Stomach (tissue), 9 donors: ENCODE results near the gene SLC28A1. TPM values are rescaled to one million over a fixed set of nuclear protein-coding genes. Genes with fewer than 3 reads are reported as not detected.

Experiments used
- DNase-seq, 2 donors: peaks; one replicate each; pipeline versions ENCODE4 v3.0.0 to v3.0.0-alpha.2; 2013 to 2019
- H3K27ac ChIP-seq, 5 donors: fragments of 200-600 bp in 4 of 5; sonication (generic) in 4 of 5; one replicate each; pipeline ENCODE4 v1.5.1; 2013 to 2019; ENCODE audit warnings: mild to moderate bottlenecking in 1 of 5, moderate library complexity in 1 of 5
- H3K27me3 ChIP-seq, 3 donors: fragments of 200-600 bp; sonication (generic); one replicate each; pipeline ENCODE4 v1.5.1; 2017 to 2019; ENCODE audit warnings: mixed run types in 1 of 3
- H3K36me3 ChIP-seq, 4 donors: fragments of 200-600 bp; sonication (generic); 1 replicate in 3 of 4; 2 replicates in 1 of 4; pipeline ENCODE4 v1.5.1; 2016 to 2019
- H3K4me1 ChIP-seq, 4 donors: fragments of 200-600 bp; sonication (generic); one replicate each; pipeline ENCODE4 v1.5.1; 2016 to 2019
- H3K4me3 ChIP-seq, 4 donors: fragments of 200-600 bp; sonication (generic) in 3 of 4; one replicate each; pipeline ENCODE4 v1.5.1; 2016 to 2019; ENCODE audit warnings: mild to moderate bottlenecking in 1 of 4
- H3K9me3 ChIP-seq, 4 donors: fragments of 200-600 bp; sonication (generic); one replicate each; pipeline ENCODE4 v1.5.1; 2016 to 2019
- CTCF ChIP-seq, 7 experiments: fragments of 450-650 bp in 4 of 7; fragments of 200-600 bp in 3 of 7; sonication (generic) in 3 of 7; IDR thresholded peaks; one replicate each; pipeline ENCODE4 v1.5.1; 2016 to 2019; ENCODE audit warnings: antibody characterized with exemption in 7 of 7, control low read depth in 2 of 7, mild to moderate bottlenecking in 1 of 7
- EP300 ChIP-seq: sonication (generic); formaldehyde crosslinking; IDR thresholded peaks from one replicate; pipeline ENCODE4 v1.6.1; 2017; ENCODE audit warnings: antibody characterized with exemption
- POLR2A ChIP-seq, 4 donors: fragments of 450-650 bp; IDR thresholded peaks; one replicate each; pipeline ENCODE4 v1.6.1; 2016; ENCODE audit warnings: antibody characterized with exemption in 4 of 4, control low read depth in 2 of 4, mild to moderate bottlenecking in 1 of 4, moderate library complexity in 1 of 4
- POLR2AphosphoS5 ChIP-seq, 3 donors: sonication (generic); formaldehyde crosslinking; IDR thresholded peaks; one replicate each; pipeline ENCODE4 v1.6.1; 2016; ENCODE audit warnings: antibody characterized with exemption in 3 of 3
- WGBS, 5 donors: extraction: QIAGEN DNeasy Blood & Tissue Kit in 3 of 5; methylation state at CpG; one replicate each; pipeline versions ENCODE4 v1.1.5 to v1.1.7; 2013 to 2018; 5-methylcytosine and 5-hydroxymethylcytosine counted together
- intact Hi-C: fragments of 100-400 bp; cut with DNase I; formaldehyde crosslinking; loops from one replicate; pipeline ENCODE4 v1.15.1; 2023; ENCODE audit warnings: low total_unique reads
- polyA plus RNA-seq, 3 donors: library from polyadenylated mRNA; stranded (reverse); fragments of 200-250 nt; gene quantifications; one replicate each; pipeline ENCODE4 v1.2.3, GENCODE V29; 2013
- total RNA-seq, 5 donors: library from RNA; depleted of rRNA; stranded (reverse); fragments of >200 nt; gene quantifications; one replicate each; pipeline versions ENCODE4 v1.1.0 to v1.2.3, GENCODE V29; 2014 to 2016
- donor health status: healthy with polysubstance abuse.
- donor health status: Bipolar disorder and iron deficiency.
- donor health status: healthy.

SLC28A1 gene
- total and polyA plus RNA-seq, 8 donors = 0.92 TPM; not detected in 7

- Histone ChIP-seq H3K27ac (no peak overlapping the region), H3K4me3 (no peak overlapping the region), H3K9me3 (peaks cover 0 to 7% (median 4%) of the 10 kb centered on the region in 4 donors), H3K4me1 (peaks cover 0 to 14% (median 5%) of the 10 kb centered on the region in 4 donors), H3K36me3 (peaks cover 0 to 10% (median 5%) of the 10 kb centered on the region in 4 donors), H3K27me3 (no peaks in the 10 kb centered on the region)
- WGBS, 5 donors = 60 to 77% (median 64%) methylated on average over 5 of the region's 5 CpGs
- no peak for DNase-seq
- TF ChIP-seq POLR2AphosphoS5 (IDR thresholded peaks at IDR 0.05) (no peak), CTCF (IDR thresholded peaks at IDR 0.05) (no peak), EP300 (no peak), POLR2A (IDR thresholded peaks at IDR 0.05) (no peak)
- intact Hi-C loops = no loop called here
Measured at GRCh38 chr15:84852212-84852611, 32.2 kb upstream of the SLC28A1 start.

- 67 to 75% (median 71%) methylated on average over 8 to 9 of the region's 9 CpGs for WGBS, 5 donors
- no peak overlapping the region for H3K27ac ChIP-seq
- no peaks in the 10 kb centered on the region for H3K9me3 ChIP-seq
- no peak overlapping the region for H3K4me3 ChIP-seq
- H3K27me3 ChIP-seq = no peaks in the 10 kb centered on the region
- no peak for DNase-seq
- peaks cover 0 to 15% (median 14%) of the 10 kb centered on the region in 4 donors for H3K4me1 ChIP-seq
- TF ChIP-seq CTCF (IDR thresholded peaks at IDR 0.05) (no peak), POLR2AphosphoS5 (IDR thresholded peaks at IDR 0.05) (no peak), EP300 (no peak), POLR2A (IDR thresholded peaks at IDR 0.05) (no peak)
- intact Hi-C loops = no loop called here
- peaks cover 0 to 36% (median 11%) of the 10 kb centered on the region in 4 donors for H3K36me3 ChIP-seq
Measured at GRCh38 chr15:84855136-84855535, 29.3 kb upstream of the SLC28A1 start.

GRCh38 chr15:84855765-84856164, 28.7 kb upstream of the SLC28A1 start:
- TF ChIP-seq EP300 (no peak), CTCF (IDR thresholded peaks at IDR 0.05) (no peak)
- intact Hi-C loops = no loop called here
- Histone ChIP-seq H3K36me3 (peaks cover 0 to 36% (median 11%) of the 10 kb centered on the region in 4 donors), H3K4me1 (peaks cover 0 to 20% (median 17%) of the 10 kb centered on the region in 4 donors), H3K9me3 (no peaks in the 10 kb centered on the region), H3K27ac (no peak overlapping the region), H3K27me3 (no peaks in the 10 kb centered on the region), H3K4me3 (no peak overlapping the region)
- no peak for DNase-seq

- Histone ChIP-seq H3K9me3 (no peaks in the 10 kb centered on the region), H3K4me1 (peaks cover 3 to 27% (median 17%) of the 10 kb centered on the region in 4 donors), H3K27me3 (no peaks in the 10 kb centered on the region), H3K27ac (no peak overlapping the region), H3K4me3 (no peak overlapping the region), H3K36me3 (peaks cover 0 to 36% (median 11%) of the 10 kb centered on the region in 4 donors)
- intact Hi-C loops = no loop called here
- DNase-seq = no peak
- TF ChIP-seq POLR2A (IDR thresholded peaks at IDR 0.05) (no peak), POLR2AphosphoS5 (IDR thresholded peaks at IDR 0.05) (no peak), EP300 (no peak), CTCF (IDR thresholded peaks at IDR 0.05) (no peak)
- 92 to 97% (median 93%) methylated on average over 8 to 16 of the region's 16 CpGs for WGBS, 5 donors
Measured at GRCh38 chr15:84856731-84857417, 27.6 kb upstream of the SLC28A1 start.
